ENCODE measurements around the gene DLG2. TPM values are rescaled to one million over a fixed set of nuclear protein-coding genes. Genes with fewer than 3 reads are reported as not detected.

Gene DLG2
- total and polyA plus RNA-seq, 2 of the 8 experiments (the other 6 are each of a cell fraction or from before 2014, with no cell fraction given), result 1.7 to 14.3 TPM

DNA sequence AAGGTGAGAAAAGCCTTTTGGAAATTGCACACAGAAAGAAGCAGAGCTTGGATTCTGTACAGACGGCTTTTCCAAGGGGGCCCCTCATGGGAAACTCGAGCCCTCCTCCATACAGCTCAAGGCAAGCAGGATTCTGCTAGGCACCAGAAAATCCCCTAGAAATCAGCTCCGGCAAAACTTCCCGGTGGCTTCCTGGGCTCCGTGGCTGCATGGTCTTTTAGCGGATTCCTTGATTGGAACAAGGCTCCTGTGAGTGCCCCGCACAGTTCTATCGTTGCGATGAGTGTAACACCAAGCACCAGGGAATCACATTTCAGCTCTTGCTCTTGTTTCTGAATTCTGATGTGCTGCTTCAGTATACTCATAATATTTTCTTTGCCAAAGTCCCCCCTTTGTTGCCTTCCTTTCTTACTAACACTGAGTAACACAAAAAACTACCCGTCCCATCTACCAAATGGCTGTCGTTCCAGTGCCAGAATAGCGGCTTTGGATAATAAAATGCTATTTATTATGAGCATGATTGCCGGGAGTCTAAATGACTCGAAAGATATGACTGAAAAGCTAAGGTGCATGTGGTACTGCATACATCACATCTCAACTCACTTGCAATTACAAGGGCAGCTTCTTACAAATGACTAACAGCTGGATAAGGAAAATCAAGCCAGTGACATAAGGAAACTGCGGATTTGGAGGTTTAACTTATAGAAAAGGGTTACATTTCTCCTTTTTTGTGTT lies 494.1 kb downstream of the DLG2 start:
- Histone ChIP-seq H2AK5ac (ENCODE audit: low read depth, low read length) (no peak overlapping the region), H2BK15ac (ENCODE audit: low read length) (no peak overlapping the region), H3K9ac (replicated peaks in 1 of 4; ENCODE audit: extremely low read depth in 1 of 4, low read depth in 3 of 4, low read length in 3 of 4) (no peak overlapping the region), H4K5ac (ENCODE audit: insufficient read length, low read depth, low read length) (no peak overlapping the region), H4K8ac (ENCODE audit: extremely low read depth, insufficient read depth, low read length) (no peak overlapping the region), H3K79me1 (ENCODE audit: low read depth, low read length) (no peaks in the 10 kb centered on the region), H3K23ac (ENCODE audit: insufficient read length) (no peak overlapping the region), H4K91ac (replicated peaks; ENCODE audit: insufficient read length, low read length) (no peak overlapping the region), H3K36me3 (ENCODE audit: control insufficient read depth in 2 of 4, insufficient read depth in 4 of 4, low read length in 3 of 4) (no peaks in the 10 kb centered on the region), H3K23me2 (ENCODE audit: low read depth, low read length) (no peaks in the 10 kb centered on the region; the same call in 1 of the 2 replicates), H3K18ac (ENCODE audit: extremely low read depth, low read length) (no peak overlapping the region), H2BK20ac (ENCODE audit: low read length) (no peak overlapping the region), H3K4me1 (replicated peaks in 1 of 4; ENCODE audit: control insufficient read depth in 3 of 4, insufficient read depth in 4 of 4, low read length in 3 of 4) (peaks cover 0 to 4% (median 1%) of the 10 kb centered on the region in 4 experiments; a peak in 3 of 7 replicates), H3K79me2 (ENCODE audit: control insufficient read depth in 1 of 2, insufficient read depth in 2 of 2, low read length in 2 of 2) (no peaks in the 10 kb centered on the region), H3K4me2 (ENCODE audit: insufficient read depth in 1 of 2, low read depth in 2 of 2, low read length in 2 of 2) (no peak overlapping the region; a peak in 1 of 4 replicates), H3K4ac (replicated peaks; ENCODE audit: insufficient read length, low read depth, low read length) (no peak overlapping the region), H2BK12ac (ENCODE audit: low read depth, low read length) (no peak overlapping the region), H3K56ac (replicated peaks; ENCODE audit: insufficient read length, low read depth, low read length) (no peak overlapping the region), H4K20me1 (replicated peaks in 1 of 2; ENCODE audit: control insufficient read depth in 1 of 2, insufficient read depth in 2 of 2, low read length in 2 of 2) (no peaks in the 10 kb centered on the region), H3K4me3 (ENCODE audit: extremely low read depth in 1 of 4, insufficient read depth in 2 of 4, low read depth in 3 of 4, low read length in 4 of 4) (no peak overlapping the region), H3K27me3 (replicated peaks in 1 of 4; ENCODE audit: control insufficient read depth in 3 of 4, extremely low read depth in 1 of 4, insufficient read depth in 3 of 4, low read length in 3 of 4) (no peaks in the 10 kb centered on the region), H2BK5ac (ENCODE audit: low read depth, low read length) (no peak overlapping the region), H3K27ac (ENCODE audit: low read depth, low read length) (no peak overlapping the region), H3K14ac (ENCODE audit: insufficient read length) (no peak overlapping the region), H2BK120ac (replicated peaks; ENCODE audit: low read depth, low read length) (no peak overlapping the region), H3K9me3 (ENCODE audit: insufficient read depth in 2 of 2, low read depth in 1 of 2, low read length in 1 of 2) (no peaks in the 10 kb centered on the region), H2AFZ (ENCODE audit: low read length) (peak overlapping the region; percentile 74)
- FAIRE-seq, result no peak
- peak in 1 of 2 experiments; percentile 51 for DNase-seq (ENCODE audit: low read depth in 1 of 2, low spot score in 2 of 2)
- ChIA-PET CTCF (ENCODE audit: partially characterized antibody) (interaction anchor here (0.6 to 1.1 kb wide), 2 partner anchors 233 to 334 kb away, joined by 3 read pairs; no protein-coding TSS in a partner anchor), POLR2A (ENCODE audit: partially characterized antibody) (no interaction called here)
- 74% methylated on average over 15 of the region's 15 CpGs; no CpG with 5 or more reads in 1 of the 2 experiments for WGBS, 2 experiments (ENCODE audit: extremely low coverage in 1 of 2, insufficient coverage in 1 of 2, insufficient read length in 1 of 2, insufficient replicate concordance in 2 of 2, low coverage in 1 of 2, low lambda C conversion rate in 2 of 2, missing lambda C conversion rate in 1 of 2)
- TF ChIP-seq JUN (IDR thresholded peaks at IDR 0.05; ENCODE audit: low read depth, low read length) (no peak), CHD1 (IDR thresholded peaks at IDR 0.05; ENCODE audit: low read depth, low read length) (no peak)
